Astrocyte (in vitro differentiated cells and primary cell): ENCODE results near the gene RASGRP3. TPM values are rescaled to one million over a fixed set of nuclear protein-coding genes. Genes with fewer than 3 reads are reported as not detected.
A peak's percentile ranks its signal among the peaks of the same experiment; 100 is the strongest.

Experiments
- DNase-seq: peaks from one replicate; pipeline ENCODE4 v3.0.0-alpha.2; 2010; ENCODE audit warnings: low read depth
- FAIRE-seq: peaks from 2 replicates; lab custom pipeline; 2011; peaks lifted over from hg19 to GRCh38; lab: Jason Lieb, UNC
- H2AFZ ChIP-seq: 2 replicates; pipeline ENCODE4 v1.6.0; 2012; ENCODE audit warnings: low read depth, low read length, inconsistent platforms
- H3K27ac ChIP-seq: 2 replicates; pipeline ENCODE4 v1.5.1; 2011; ENCODE audit warnings: low read depth, low read length, inconsistent platforms
- H3K27me3 ChIP-seq: 2 replicates; pipeline ENCODE4 v1.6.0; 2011; ENCODE audit warnings: low read length, inconsistent platforms; ENCODE audit not compliant: insufficient read depth
- H3K36me3 ChIP-seq: 2 replicates; pipeline ENCODE4 v1.5.1; 2011; ENCODE audit warnings: low read length, inconsistent platforms; ENCODE audit not compliant: insufficient read depth
- H3K4me1 ChIP-seq: 2 replicates; pipeline ENCODE4 v1.5.1; 2011; ENCODE audit warnings: low read length, inconsistent platforms; ENCODE audit not compliant: insufficient read depth
- H3K4me2 ChIP-seq: 2 replicates; pipeline ENCODE4 v1.6.0; 2012; ENCODE audit warnings: low read length, inconsistent platforms
- H3K4me3 ChIP-seq: 2 replicates; pipeline ENCODE4 v1.5.1; 2011; ENCODE audit warnings: low read depth, mild to moderate bottlenecking, low read length, inconsistent platforms; ENCODE audit not compliant: insufficient read depth
- H3K79me2 ChIP-seq: 2 replicates; pipeline ENCODE4 v1.6.0; 2012; ENCODE audit warnings: mild to moderate bottlenecking, low read length, inconsistent platforms; ENCODE audit not compliant: insufficient read depth
- H3K9ac ChIP-seq: 2 replicates; pipeline ENCODE4 v1.6.0; 2012; ENCODE audit warnings: mild to moderate bottlenecking, low read length, inconsistent platforms
- H3K9me3 ChIP-seq: 2 replicates; pipeline ENCODE4 v1.5.1; 2012; ENCODE audit warnings: low read depth, mild to moderate bottlenecking, low read length, inconsistent platforms; ENCODE audit not compliant: insufficient read depth
- H4K20me1 ChIP-seq: 2 replicates; pipeline ENCODE4 v1.6.0; 2012; ENCODE audit warnings: low read length, inconsistent platforms; ENCODE audit not compliant: insufficient read depth
- H3K27ac Mint-ChIP-seq: one replicate; pipeline ENCODE4 v1.8.0; 2021; ENCODE audit warnings: mild to moderate bottlenecking, mixed read lengths; ENCODE audit not compliant: unreplicated experiment
- H3K27me3 Mint-ChIP-seq: one replicate; pipeline ENCODE4 v1.8.0; 2021; ENCODE audit warnings: low read depth, mixed read lengths; ENCODE audit not compliant: unreplicated experiment
- H3K36me3 Mint-ChIP-seq: one replicate; pipeline ENCODE4 v1.8.0; 2021; ENCODE audit warnings: low read depth, mixed read lengths; ENCODE audit not compliant: unreplicated experiment
- H3K4me1 Mint-ChIP-seq: one replicate; pipeline ENCODE4 v1.8.0; 2021; ENCODE audit warnings: low read depth, mixed read lengths; ENCODE audit not compliant: unreplicated experiment
- H3K4me3 Mint-ChIP-seq: one replicate; pipeline ENCODE4 v1.8.0; 2021; ENCODE audit warnings: mild to moderate bottlenecking, moderate library complexity, mixed read lengths; ENCODE audit not compliant: unreplicated experiment
- H3K9me3 Mint-ChIP-seq: one replicate; pipeline ENCODE4 v1.8.0; 2021; ENCODE audit warnings: mild to moderate bottlenecking, mixed read lengths; ENCODE audit not compliant: unreplicated experiment
- EZH2 ChIP-seq: IDR thresholded peaks from 2 replicates; pipeline ENCODE4 v1.6.1; 2012; ENCODE audit warnings: mild to moderate bottlenecking, low read length, inconsistent platforms; ENCODE audit not compliant: insufficient read depth
- total RNA-seq: library from RNA; stranded (reverse); gene quantifications from 2 replicates; pipeline ENCODE4 v1.2.1, GENCODE V29; 2021
- TF ChIP-seq, protein P1 (sequence below): IDR thresholded peaks from 2 replicates; pipeline ENCODE4 v1.5.1; 2011; ENCODE audit warnings: low read depth, mild to moderate bottlenecking, inconsistent platforms, low read length, moderate library complexity; ENCODE audit not compliant: insufficient read depth

Gene RASGRP3
- total RNA-seq, 1 donor from 2014 or later: 2.8 TPM

- H3K27me3 ChIP-seq: no peaks in the 10 kb centered on the region
- FAIRE-seq: no peak
- no peaks in the 10 kb centered on the region for H3K27me3 Mint-ChIP-seq
- no peak for TF ChIP-seq EZH2
- TF ChIP-seq, protein P1, sequence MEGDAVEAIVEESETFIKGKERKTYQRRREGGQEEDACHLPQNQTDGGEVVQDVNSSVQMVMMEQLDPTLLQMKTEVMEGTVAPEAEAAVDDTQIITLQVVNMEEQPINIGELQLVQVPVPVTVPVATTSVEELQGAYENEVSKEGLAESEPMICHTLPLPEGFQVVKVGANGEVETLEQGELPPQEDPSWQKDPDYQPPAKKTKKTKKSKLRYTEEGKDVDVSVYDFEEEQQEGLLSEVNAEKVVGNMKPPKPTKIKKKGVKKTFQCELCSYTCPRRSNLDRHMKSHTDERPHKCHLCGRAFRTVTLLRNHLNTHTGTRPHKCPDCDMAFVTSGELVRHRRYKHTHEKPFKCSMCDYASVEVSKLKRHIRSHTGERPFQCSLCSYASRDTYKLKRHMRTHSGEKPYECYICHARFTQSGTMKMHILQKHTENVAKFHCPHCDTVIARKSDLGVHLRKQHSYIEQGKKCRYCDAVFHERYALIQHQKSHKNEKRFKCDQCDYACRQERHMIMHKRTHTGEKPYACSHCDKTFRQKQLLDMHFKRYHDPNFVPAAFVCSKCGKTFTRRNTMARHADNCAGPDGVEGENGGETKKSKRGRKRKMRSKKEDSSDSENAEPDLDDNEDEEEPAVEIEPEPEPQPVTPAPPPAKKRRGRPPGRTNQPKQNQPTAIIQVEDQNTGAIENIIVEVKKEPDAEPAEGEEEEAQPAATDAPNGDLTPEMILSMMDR: no peak
- H3K27ac Mint-ChIP-seq: no peak overlapping the region
- H3K4me1 Mint-ChIP-seq: no peaks in the 10 kb centered on the region
- no peaks in the 10 kb centered on the region for H4K20me1 ChIP-seq
- no peak overlapping the region for H3K4me2 ChIP-seq
- no peaks in the 10 kb centered on the region for H3K9me3 ChIP-seq
- no peak for DNase-seq
- H3K79me2 ChIP-seq: no peaks in the 10 kb centered on the region
- no peak overlapping the region for H3K9ac ChIP-seq
- H2AFZ ChIP-seq: no peak overlapping the region
- H3K9me3 Mint-ChIP-seq: peaks cover 5% of the 10 kb centered on the region
- no peaks in the 10 kb centered on the region for H3K4me1 ChIP-seq
- H3K36me3 Mint-ChIP-seq: no peaks in the 10 kb centered on the region
- no peak overlapping the region for H3K4me3 Mint-ChIP-seq
- no peak overlapping the region for H3K4me3 ChIP-seq
- no peak overlapping the region for H3K27ac ChIP-seq
- no peaks in the 10 kb centered on the region for H3K36me3 ChIP-seq
Observed at GRCh38 chr2:33467413-33467812, 9.0 kb upstream of the RASGRP3 start.

DNA sequence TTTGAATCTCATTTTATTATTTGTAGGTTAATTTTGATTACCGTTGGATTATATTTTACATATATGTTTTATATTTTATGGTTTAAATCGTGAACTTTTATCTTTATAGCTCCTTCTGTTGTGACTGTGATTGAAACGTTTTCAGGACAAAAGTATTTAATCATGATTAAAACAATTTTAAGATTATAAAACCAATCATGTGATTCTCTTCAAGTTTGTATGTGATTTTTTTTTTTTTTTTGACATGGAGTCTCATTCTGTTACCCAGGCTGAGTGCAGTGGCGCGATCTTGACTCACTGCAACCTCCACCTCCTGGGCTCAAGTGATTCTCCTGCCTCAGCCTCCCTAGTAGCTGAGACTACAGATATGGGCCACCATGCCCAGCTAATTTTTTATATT, 7.2 kb upstream of the RASGRP3 start:
- H3K36me3 ChIP-seq: no peaks in the 10 kb centered on the region
- no peaks in the 10 kb centered on the region for H3K27me3 ChIP-seq
- Mint-ChIP-seq H3K9me3 (peaks cover 8% of the 10 kb centered on the region), H3K27ac (no peak overlapping the region), H3K27me3 (no peaks in the 10 kb centered on the region), H3K4me3 (no peak overlapping the region), H3K4me1 (no peaks in the 10 kb centered on the region), H3K36me3 (peaks cover 2% of the 10 kb centered on the region)
- no peaks in the 10 kb centered on the region for H3K9me3 ChIP-seq
- H3K79me2 ChIP-seq: no peaks in the 10 kb centered on the region
- H3K4me2 ChIP-seq: no peak overlapping the region
- TF ChIP-seq, protein P1: no peak
- TF ChIP-seq EZH2: no peak
- no peak overlapping the region for H2AFZ ChIP-seq
- H3K27ac ChIP-seq: no peak overlapping the region
- no peak overlapping the region for H3K4me3 ChIP-seq
- no peaks in the 10 kb centered on the region for H4K20me1 ChIP-seq
- no peak overlapping the region for H3K9ac ChIP-seq
- no peak for DNase-seq
- H3K4me1 ChIP-seq: no peaks in the 10 kb centered on the region
- FAIRE-seq: no peak

- Histone ChIP-seq H3K79me2 (no peaks in the 10 kb centered on the region), H3K4me2 (peak overlapping the region; percentile 98), H3K36me3 (no peaks in the 10 kb centered on the region), H3K9me3 (no peaks in the 10 kb centered on the region), H3K4me3 (peak overlapping the region; percentile 82), H3K4me1 (peaks cover 4% of the 10 kb centered on the region), H3K27me3 (no peaks in the 10 kb centered on the region), H3K9ac (peak overlapping the region; percentile 85), H3K27ac (peak overlapping the region; percentile 74), H4K20me1 (no peaks in the 10 kb centered on the region), H2AFZ (peak overlapping the region; percentile 89)
- Mint-ChIP-seq H3K36me3 (peaks cover 2% of the 10 kb centered on the region), H3K4me1 (peaks cover 20% of the 10 kb centered on the region), H3K9me3 (peaks cover 3% of the 10 kb centered on the region), H3K27me3 (no peaks in the 10 kb centered on the region), H3K27ac (peak overlapping the region; percentile 93), H3K4me3 (peak overlapping the region; percentile 64)
- FAIRE-seq (no peak), DNase-seq (peak; percentile 76)
- TF ChIP-seq, protein P1: peak; percentile 87
- TF ChIP-seq EZH2: no peak
Observed at GRCh38 chr2:33475224-33476130, 972 bp upstream of the RASGRP3 start.
